GM19240 (cell line): ENCODE data around the gene ANKRD44.

Experiments
- DNase-seq: peaks from one replicate; pipeline ENCODE4 v3.0.0; 2011; ENCODE audit warnings: low spot score; ENCODE audit not compliant: insufficient read length

The ANKRD44 gene

GRCh38 chr2:197322143-197322542 lies 11.6 kb upstream of the ANKRD44 start:
- no peak for DNase-seq

DNA sequence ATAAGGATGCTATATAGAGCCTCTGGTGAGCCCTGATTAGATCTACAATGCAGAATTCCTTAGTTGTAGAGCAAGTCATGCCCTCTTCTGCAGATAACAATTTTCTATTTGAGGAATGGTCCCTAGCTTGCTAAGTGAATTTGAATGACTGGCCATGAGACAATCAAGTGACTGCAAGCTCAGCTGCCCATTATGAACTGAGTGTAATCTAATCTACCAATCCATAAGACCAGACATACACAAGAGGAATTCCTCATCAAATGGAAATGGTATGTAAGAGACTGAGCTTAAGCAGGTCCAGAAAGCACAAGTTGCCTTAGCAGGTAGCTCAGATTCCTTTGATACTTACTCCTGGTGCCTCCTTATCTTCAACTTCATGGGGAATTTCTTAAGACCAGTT lies 4.8 kb upstream of the ANKRD44 start:
- DNase-seq = no peak

DNA sequence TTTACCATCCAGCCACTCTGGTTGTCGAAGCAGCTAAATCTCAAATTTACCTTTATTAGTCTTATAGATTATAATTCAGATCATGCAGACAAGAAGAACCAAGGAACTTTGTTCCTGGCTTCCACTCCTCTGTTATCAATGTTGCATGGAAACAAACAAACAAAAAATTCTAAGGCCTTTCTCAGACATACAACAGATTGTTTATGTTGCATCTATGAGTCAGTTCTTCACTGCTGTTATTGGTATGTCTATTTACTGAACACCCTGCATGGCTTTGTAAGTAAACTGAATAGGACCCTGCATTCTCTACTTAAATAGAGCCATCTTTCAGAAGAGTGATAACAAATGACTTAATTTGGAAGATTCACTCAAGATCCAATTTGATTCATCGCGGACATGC lies 1.6 kb upstream of the ANKRD44 start:
- no peak for DNase-seq

DNA sequence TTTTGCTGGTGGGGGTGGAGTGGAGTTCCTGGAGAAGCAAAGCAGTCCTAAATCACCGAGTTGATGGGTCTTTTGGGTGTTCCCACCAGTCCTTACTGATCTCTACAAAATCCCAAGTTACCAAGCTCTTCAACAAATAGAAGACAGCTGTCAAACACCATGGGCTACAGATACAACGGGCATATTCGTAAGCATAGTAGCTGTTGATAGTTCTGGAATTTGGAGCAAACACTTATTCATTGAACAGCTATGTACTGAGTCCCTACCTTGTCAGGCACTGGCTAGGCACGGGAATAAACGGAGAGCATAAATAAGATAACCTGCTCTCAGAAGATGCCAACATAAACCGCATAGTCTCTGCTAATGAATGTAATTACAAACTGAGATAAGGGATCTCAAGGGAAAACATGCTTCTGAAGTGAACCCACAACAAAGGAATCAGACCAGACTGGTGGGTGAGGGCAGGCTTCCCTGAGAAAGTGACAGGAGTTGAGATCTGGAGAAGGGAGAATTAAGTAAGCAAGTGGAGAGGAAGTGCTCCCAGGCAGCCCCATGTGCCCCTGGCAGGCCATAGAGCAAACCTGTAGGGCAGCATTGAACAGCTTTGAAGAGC lies 947 bp upstream of the ANKRD44 start:
- no peak for DNase-seq

DNA sequence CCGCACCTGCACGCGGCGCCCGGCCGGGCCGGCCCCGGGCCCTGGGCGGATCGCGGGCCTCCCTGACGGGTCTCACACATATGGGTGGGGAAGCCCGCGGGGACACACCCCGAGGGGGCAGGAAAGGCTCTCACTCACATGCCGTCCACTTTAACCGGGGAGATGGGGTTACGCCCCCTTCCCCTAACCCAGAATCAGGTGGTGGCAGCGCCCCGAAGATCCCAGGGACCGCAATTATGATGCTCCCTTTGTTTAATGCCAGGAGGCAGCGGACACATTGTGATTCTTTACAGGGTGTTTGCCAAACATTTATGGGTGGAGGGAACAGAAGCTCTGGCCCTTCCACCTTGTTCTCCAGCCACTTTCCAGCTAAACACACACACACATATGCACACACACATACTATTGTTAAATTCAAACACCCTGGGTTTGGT lies 424 bp upstream of the ANKRD44 start:
- DNase-seq = no peak

DNA sequence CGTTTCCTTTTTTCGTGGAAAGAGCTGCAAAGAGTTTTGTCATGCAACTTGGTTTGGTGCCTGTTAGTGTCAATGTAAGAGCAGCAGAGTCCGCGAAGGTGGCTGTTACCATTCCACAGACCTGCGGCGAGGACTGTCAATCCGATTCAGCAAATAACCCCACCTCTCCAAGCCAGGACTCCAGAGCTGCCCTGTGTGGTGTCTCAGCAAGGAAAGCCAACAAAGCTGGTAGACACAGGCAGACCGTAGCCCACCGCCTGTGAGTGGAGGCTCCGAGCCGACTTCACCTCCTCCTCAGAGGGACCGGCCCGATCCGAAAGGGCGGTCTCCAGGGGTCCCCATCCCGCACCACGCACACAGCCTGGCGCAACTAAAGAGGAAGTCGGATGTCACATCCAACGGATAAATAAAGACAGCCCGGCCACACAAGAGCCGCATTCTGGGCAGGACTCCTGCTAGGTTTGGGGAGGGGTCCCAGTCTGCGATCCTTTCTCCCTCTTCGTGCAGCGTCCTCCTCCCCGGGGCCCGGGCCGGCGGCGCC lies 819 bp downstream of the ANKRD44 start:
- DNase-seq = no peak

- DNase-seq = no peak
Observed at GRCh38 chr2:197308996-197309690, 1.4 kb downstream of the ANKRD44 start.

DNA sequence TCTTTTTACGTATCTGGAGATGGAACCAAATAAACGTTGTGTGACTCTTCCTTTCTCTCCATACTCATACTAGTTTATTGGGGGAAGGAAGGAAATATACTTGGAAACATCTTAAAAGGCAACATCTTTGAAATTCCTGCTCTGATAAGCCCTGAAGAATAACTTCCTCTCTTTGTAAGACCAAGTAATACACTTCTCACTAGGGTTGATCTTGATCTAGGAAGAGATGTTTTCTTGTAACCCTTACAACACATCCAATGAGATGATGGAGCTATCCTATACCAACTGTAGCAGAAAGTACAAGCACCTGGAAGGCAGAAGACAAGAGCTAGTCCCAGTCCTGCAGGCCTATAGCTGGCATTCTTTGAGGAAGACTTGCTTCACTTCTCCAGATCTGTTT lies 2.0 kb downstream of the ANKRD44 start:
- DNase-seq = no peak

DNA sequence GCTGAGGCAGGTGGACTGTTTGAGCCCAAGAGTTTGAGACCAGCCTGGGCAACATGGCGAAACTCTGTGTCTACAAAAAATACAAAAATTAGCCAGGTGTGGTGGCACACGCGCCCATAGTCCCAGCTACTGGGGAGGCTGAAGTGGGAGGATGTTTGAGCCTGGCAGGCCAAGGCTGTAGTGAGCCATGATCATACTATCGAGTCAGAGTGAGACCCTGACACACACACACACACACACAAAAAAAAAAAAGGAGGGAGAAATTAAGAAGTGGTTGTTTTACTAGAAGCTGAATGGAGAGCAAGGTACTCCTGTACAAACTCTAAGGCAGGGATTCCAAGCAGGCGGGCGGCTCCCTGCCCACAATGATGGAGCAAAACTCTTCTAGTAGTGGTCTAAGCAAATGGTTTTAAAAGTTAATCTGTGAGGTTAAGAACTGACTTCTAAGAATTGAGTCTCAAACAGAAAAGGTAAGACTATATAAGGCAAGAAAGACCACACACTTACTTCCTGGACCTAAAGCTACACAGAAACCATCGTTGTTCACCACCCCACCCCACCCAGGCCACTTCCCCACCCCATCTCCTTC lies 2.6 kb downstream of the ANKRD44 start:
- DNase-seq = no peak

DNA sequence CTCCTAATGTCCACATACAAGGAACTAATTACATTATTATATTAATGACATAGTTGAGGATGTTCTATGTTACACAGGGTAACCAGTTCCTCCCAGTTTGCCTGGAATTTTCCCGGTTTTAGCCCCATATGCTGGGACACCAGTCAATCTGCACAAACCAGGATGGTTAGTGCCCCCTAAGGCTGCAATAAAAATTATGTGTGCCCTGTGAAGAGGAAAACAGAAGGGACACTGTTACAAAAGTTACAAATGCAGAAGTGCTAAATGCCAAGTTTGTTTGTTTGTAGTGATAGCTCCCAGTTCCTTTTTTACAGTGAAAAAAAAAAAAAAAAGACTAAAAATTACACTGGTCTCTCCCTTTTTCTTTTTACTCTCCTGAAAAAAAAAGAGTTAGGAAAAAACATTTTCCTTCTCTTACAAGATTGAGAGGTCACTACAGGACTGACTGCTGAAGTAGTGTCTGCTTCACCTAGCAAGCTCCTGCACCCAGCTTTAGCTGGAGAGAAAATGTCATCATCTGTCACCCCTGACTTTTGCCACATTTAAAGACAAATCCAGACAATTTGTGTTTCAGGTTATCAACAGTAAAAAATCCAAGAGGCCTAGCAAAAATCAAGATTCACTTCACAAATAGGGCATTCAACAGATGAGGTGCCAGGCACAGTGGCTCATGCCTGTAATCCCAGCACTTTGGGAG lies 3.2 kb downstream of the ANKRD44 start:
- DNase-seq = no peak

DNA sequence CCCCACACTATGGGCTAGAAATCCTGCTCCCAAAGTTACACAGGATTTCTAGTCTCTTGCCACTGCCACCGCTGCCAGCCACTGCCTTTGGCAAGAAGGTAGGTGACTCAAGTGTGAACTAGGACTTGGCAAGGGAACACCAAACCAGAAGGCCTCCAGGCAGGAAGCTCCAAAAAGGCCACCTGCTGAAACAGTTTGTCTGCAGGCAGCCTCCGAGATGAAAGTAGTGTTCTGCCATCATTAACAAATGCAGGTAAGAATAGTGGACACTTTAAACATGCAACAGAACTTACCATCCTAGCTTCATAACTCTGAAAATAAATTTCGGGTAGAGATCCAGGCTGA lies 3.9 kb downstream of the ANKRD44 start:
- DNase-seq = no peak

DNA sequence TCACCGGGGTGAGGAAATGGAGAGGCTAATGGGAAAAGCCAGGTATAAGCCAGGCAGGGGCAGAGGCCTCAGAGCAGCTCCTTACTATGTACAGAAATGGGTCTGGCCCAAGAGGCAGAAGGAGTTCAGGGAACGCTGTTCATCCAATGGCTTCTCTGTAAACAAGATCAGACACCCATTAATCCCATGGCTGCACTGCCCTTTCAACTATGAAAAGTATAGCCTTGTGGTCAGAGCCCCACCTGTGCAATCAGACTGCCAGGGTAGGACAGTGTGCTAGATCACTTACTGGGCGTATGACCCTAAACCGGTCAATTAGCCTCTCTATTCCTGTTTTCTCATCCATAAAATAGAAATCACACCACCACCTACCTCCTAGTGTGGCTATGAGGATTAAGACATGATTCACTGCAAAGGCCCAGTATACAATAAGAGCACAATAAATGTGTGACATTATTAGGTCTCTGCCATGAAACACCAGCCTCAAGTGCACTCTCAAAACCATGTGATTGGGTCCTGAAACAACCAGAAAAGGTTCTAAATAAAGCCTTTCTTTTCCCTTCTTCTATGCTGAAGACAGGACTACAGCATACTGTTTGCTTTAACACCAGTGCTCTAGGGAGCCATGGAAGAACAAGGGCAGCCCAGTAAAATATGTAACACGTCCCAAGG lies 4.4 kb downstream of the ANKRD44 start:
- DNase-seq = no peak

- DNase-seq = no peak
Observed at GRCh38 chr2:197304556-197305011, 6.0 kb downstream of the ANKRD44 start.

DNA sequence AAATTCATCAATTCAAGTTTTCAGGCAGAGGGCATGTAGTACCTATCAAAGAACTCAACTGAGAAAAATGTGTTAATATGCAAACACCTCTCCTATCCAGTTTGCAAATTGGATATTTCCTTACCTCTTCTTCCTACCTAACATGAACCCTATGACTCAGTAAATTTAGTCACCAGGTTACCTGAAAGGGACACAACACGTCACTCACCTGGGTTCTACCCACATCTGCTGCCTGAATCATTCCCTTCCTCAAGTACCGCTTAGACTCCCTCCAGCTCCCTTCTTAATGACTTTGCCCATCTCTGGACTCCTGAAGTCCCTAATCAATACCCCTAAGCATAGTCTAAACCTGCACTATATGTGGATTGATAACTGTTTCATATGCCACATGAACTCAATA lies 10.4 kb downstream of the ANKRD44 start:
- no peak for DNase-seq

GRCh38 chr2:197298609-197299008 lies 12.0 kb downstream of the ANKRD44 start:
- DNase-seq = no peak

DNA sequence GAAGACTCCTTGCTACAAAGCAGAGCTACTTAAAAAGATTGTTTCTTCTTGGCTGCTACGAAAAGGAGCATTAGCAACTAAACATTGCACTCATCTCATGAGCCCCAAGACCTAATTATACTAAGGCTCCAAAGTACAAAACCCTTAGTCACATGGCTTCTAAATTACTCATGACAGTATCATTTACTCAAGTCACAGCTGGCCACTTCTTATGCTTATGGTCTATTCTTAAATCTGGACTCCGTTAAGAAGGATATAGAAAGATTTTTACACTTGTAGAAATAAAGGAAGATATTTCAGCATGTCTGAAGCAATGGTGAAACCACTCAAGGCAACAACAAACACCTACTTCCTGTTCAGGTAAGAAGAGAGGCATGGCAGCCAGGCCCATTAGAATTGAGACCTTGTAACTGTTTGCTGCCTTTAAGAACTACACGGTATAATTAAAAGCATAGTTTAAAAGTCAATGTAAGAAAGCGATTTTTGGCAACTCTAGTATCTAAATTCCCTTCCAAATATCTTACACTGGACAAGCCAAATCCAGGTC lies 12.7 kb downstream of the ANKRD44 start:
- no peak for DNase-seq

- no peak for DNase-seq
Observed at GRCh38 chr2:197297266-197297665, 13.3 kb downstream of the ANKRD44 start.

DNA sequence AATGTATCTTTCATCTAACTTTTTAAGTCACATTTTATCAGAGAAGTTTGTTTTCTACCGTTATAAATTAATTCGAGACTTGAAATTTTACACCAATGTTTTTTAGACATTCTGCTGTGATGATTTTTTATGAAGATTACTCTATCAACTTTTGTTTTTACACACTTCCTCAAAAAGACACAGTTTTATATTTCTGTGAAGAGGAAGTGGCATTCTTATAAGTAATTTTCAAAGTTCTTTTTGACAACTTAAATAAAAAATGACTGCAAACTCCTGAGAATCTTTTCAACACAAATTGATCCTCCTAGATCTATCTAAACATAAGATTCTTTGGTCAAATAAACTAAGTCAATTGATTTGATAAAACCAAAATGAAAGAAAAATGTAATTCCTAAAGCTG lies 13.7 kb downstream of the ANKRD44 start:
- no peak for DNase-seq

GRCh38 chr2:197294260-197294659 lies 16.3 kb downstream of the ANKRD44 start:
- DNase-seq = no peak

- no peak for DNase-seq
Observed at GRCh38 chr2:197293252-197294007, 17.1 kb downstream of the ANKRD44 start.

GRCh38 chr2:197292619-197293018 lies 18.0 kb downstream of the ANKRD44 start:
- no peak for DNase-seq
